Upper lobe of left lung (tissue), 6 donors: ENCODE data around the gene TIMMDC1. TPM values are rescaled to one million over a fixed set of nuclear protein-coding genes. Genes with fewer than 3 reads are reported as not detected.

Source experiments
- ATAC-seq, 2 donors: fragments of 200-7000 bp; cut with Tn5 transposase; one replicate each; pipeline ENCODE4 v1.9.1; 2022; ENCODE audit warnings: mild to moderate bottlenecking in 2 of 2, moderate library complexity in 2 of 2; ENCODE audit not compliant: low FRiP score in 2 of 2
- DNase-seq, 2 donors: peaks; one replicate each; pipeline ENCODE4 v3.0.0-alpha.2; 2019 to 2020
- H3K27ac ChIP-seq, 4 donors: fragments of 200-600 bp; sonication (generic); one replicate each; pipeline ENCODE4 v1.5.1; 2016 to 2019
- H3K27me3 ChIP-seq, 4 donors: fragments of 200-600 bp; sonication (generic); one replicate each; pipeline ENCODE4 v1.5.1; 2017 to 2019
- H3K36me3 ChIP-seq, 4 donors: fragments of 200-600 bp; sonication (generic); one replicate each; pipeline ENCODE4 v1.5.1; 2016 to 2019
- H3K4me1 ChIP-seq, 4 donors: fragments of 200-600 bp; sonication (generic); one replicate each; pipeline ENCODE4 v1.5.1; 2018 to 2019
- H3K4me3 ChIP-seq, 4 donors: fragments of 200-600 bp; sonication (generic); one replicate each; pipeline ENCODE4 v1.5.1; 2017 to 2019; ENCODE audit warnings: mild to moderate bottlenecking in 2 of 4, moderate library complexity in 1 of 4
- H3K9me3 ChIP-seq, 4 donors: fragments of 200-600 bp; sonication (generic); one replicate each; pipeline ENCODE4 v1.5.1; 2018 to 2019
- CTCF ChIP-seq, 6 experiments: fragments of 450-650 bp in 4 of 6; fragments of 200-600 bp in 2 of 6; sonication (generic) in 2 of 6; IDR thresholded peaks; one replicate each; pipeline ENCODE4 v1.5.1; 2016 to 2019; ENCODE audit warnings: antibody characterized with exemption in 6 of 6
- EP300 ChIP-seq, 4 donors: sonication (generic); formaldehyde crosslinking; IDR thresholded peaks; one replicate each; pipeline ENCODE4 v1.5.1; 2017; ENCODE audit warnings: antibody characterized with exemption in 4 of 4, control low read depth in 2 of 4
- POLR2A ChIP-seq, 4 donors: fragments of 450-650 bp; IDR thresholded peaks; one replicate each; pipeline ENCODE4 v1.5.1; 2016 to 2017; ENCODE audit warnings: antibody characterized with exemption in 4 of 4, mild to moderate bottlenecking in 2 of 4
- POLR2AphosphoS5 ChIP-seq, 2 donors: sonication (generic); formaldehyde crosslinking; IDR thresholded peaks; one replicate each; pipeline ENCODE4 v1.5.1; 2017; ENCODE audit warnings: antibody characterized with exemption in 2 of 2
- whole genome bisulfite sequencing, 2 donors: methylation state at CpG; one replicate each; pipeline ENCODE4 v1.1.5; 2017 to 2018; 5-methylcytosine and 5-hydroxymethylcytosine counted together
- total RNA-seq, 6 donors: library from RNA; depleted of rRNA in 4 of 6; stranded (reverse); fragments of >200 nt in 4 of 6; gene quantifications; one replicate each; pipeline versions ENCODE4 v1.1.0 to v1.2.1, GENCODE V29; 2016 to 2021
- donor health status: DM: no; HTN: no; CAD: no; lungs with moderate emphysema.
- donor health status: DM: no; HTN: yes; CAD: no; lungs with severe emphysema.

Gene TIMMDC1
- total RNA-seq, 6 donors from 2014 or later, result 33.6 to 105 (median 52.8) TPM

- 49% methylated on average over 4 of the region's 4 CpGs for WGBS, 2 donors
- TF ChIP-seq EP300 (IDR thresholded peaks at IDR 0.05) (no peak), POLR2AphosphoS5 (IDR thresholded peaks at IDR 0.05) (no peak), CTCF (IDR thresholded peaks at IDR 0.05) (no peak), POLR2A (IDR thresholded peaks at IDR 0.05) (no peak)
- Histone ChIP-seq H3K4me3 (peak overlapping the region in 1 of 4 donors; percentile 3), H3K36me3 (peaks cover 3 to 71% (median 13%) of the 10 kb centered on the region in 4 donors), H3K9me3 (no peaks in the 10 kb centered on the region), H3K27me3 (no peaks in the 10 kb centered on the region), H3K4me1 (peaks cover 0 to 6% (median 3%) of the 10 kb centered on the region in 4 donors), H3K27ac (peak overlapping the region in 3 of 4 donors; percentile 11 to 53 (median 45))
- ATAC-seq (no peak), DNase-seq (no peak)
Observed at GRCh38 chr3:119506631-119507030, 8.3 kb downstream of the TIMMDC1 start.

- Histone ChIP-seq H3K9me3 (no peaks in the 10 kb centered on the region), H3K36me3 (peaks cover 3 to 76% (median 13%) of the 10 kb centered on the region in 4 donors), H3K4me3 (no peak overlapping the region), H3K4me1 (peaks cover 0 to 6% (median 0%) of the 10 kb centered on the region in 4 donors), H3K27me3 (no peaks in the 10 kb centered on the region), H3K27ac (peak overlapping the region in 1 of 4 donors; percentile 53)
- TF ChIP-seq EP300 (IDR thresholded peaks at IDR 0.05) (no peak), CTCF (IDR thresholded peaks at IDR 0.05) (no peak), POLR2A (IDR thresholded peaks at IDR 0.05) (no peak)
- 94 to 97% methylated on average over 2 of the region's 2 CpGs for WGBS, 2 donors
- no peak for DNase-seq
- no peak for ATAC-seq
Observed at GRCh38 chr3:119507404-119507803, 9.1 kb downstream of the TIMMDC1 start.

GRCh38 chr3:119508172-119508845, 10.0 kb downstream of the TIMMDC1 start:
- no peaks in the 10 kb centered on the region for H3K27me3 ChIP-seq
- ATAC-seq (no peak), DNase-seq (no peak)
- peaks cover 3 to 81% (median 13%) of the 10 kb centered on the region in 4 donors for H3K36me3 ChIP-seq
- 44 to 60% methylated on average over 1 of the region's 1 CpG for WGBS, 2 donors
- no peak overlapping the region for H3K4me3 ChIP-seq
- TF ChIP-seq EP300 (IDR thresholded peaks at IDR 0.05) (no peak), POLR2AphosphoS5 (IDR thresholded peaks at IDR 0.05) (no peak), CTCF (IDR thresholded peaks at IDR 0.05) (no peak), POLR2A (IDR thresholded peaks at IDR 0.05) (no peak)
- no peaks in the 10 kb centered on the region for H3K9me3 ChIP-seq
- H3K27ac ChIP-seq, result no peak overlapping the region
- H3K4me1 ChIP-seq, result peaks cover 0 to 6% (median 0%) of the 10 kb centered on the region in 4 donors

- H3K36me3 ChIP-seq, result peaks cover 0 to 79% (median 14%) of the 10 kb centered on the region in 4 donors
- TF ChIP-seq POLR2A (IDR thresholded peaks at IDR 0.05), result no peak
- TF ChIP-seq CTCF (IDR thresholded peaks at IDR 0.05), result no peak
- no peak for TF ChIP-seq EP300 (IDR thresholded peaks at IDR 0.05)
- no peak for TF ChIP-seq POLR2AphosphoS5 (IDR thresholded peaks at IDR 0.05)
- DNase-seq, result no peak
- no peak for ATAC-seq
- no peak overlapping the region for H3K27ac ChIP-seq
- H3K4me1 ChIP-seq, result peaks cover 0 to 6% (median 0%) of the 10 kb centered on the region in 4 donors
- no peak overlapping the region for H3K4me3 ChIP-seq
- no peaks in the 10 kb centered on the region for H3K9me3 ChIP-seq
- H3K27me3 ChIP-seq, result no peaks in the 10 kb centered on the region
Observed at GRCh38 chr3:119510690-119511089, 12.3 kb downstream of the TIMMDC1 start.

GRCh38 chr3:119514637-119515036, 16.3 kb downstream of the TIMMDC1 start:
- no peaks in the 10 kb centered on the region for H3K9me3 ChIP-seq
- H3K36me3 ChIP-seq, result peaks cover 16 to 85% (median 31%) of the 10 kb centered on the region in 4 donors
- no peak overlapping the region for H3K27ac ChIP-seq
- no peaks in the 10 kb centered on the region for H3K4me1 ChIP-seq
- no peak overlapping the region for H3K4me3 ChIP-seq
- DNase-seq (no peak), ATAC-seq (no peak)
- H3K27me3 ChIP-seq, result no peaks in the 10 kb centered on the region
- TF ChIP-seq POLR2AphosphoS5 (IDR thresholded peaks at IDR 0.05) (no peak), EP300 (IDR thresholded peaks at IDR 0.05) (no peak), CTCF (IDR thresholded peaks at IDR 0.05) (no peak), POLR2A (IDR thresholded peaks at IDR 0.05) (no peak)
- WGBS, 2 donors, result 97 to 100% methylated on average over 2 of the region's 2 CpGs
